K562 (cell line): ENCODE results near the gene PAQR4. TPM values are rescaled to one million over a fixed set of nuclear protein-coding genes. Genes with fewer than 3 reads are reported as not detected.

Experiments used
- BHLHE40 ChIP-seq: IDR thresholded peaks from 2 replicates; pipeline ENCODE4 v1.6.1; 2011; ENCODE audit warnings: low read length, improper control_type of control experiment
- E2F6 ChIP-seq, 2 experiments: IDR thresholded peaks; 2 replicates each; pipeline ENCODE4 v1.6.1; 2011; ENCODE audit warnings: borderline replicate concordance in 1 of 2, control low read depth in 1 of 2, low read depth in 1 of 2, low read length in 1 of 2, mild to moderate bottlenecking in 1 of 2, mixed read lengths in 1 of 2, moderate library complexity in 1 of 2; ENCODE audit not compliant: insufficient read depth in 1 of 2, insufficient read length in 1 of 2, poor library complexity in 1 of 2, severe bottlenecking in 1 of 2; ENCODE audit errors: extremely low read depth in 1 of 2
- GTF2A2 ChIP-seq: IDR thresholded peaks from 2 replicates; pipeline ENCODE4 v1.6.1; 2016; ENCODE audit warnings: mild to moderate bottlenecking, missing genetic modification characterization, missing compliant biosample characterization
- HNRNPLL ChIP-seq: fragments of 200-400 bp; formaldehyde crosslinking; IDR thresholded peaks from 2 replicates; pipeline ENCODE4 v1.6.1; 2017; ENCODE audit warnings: low read length, low read depth, mild to moderate bottlenecking; ENCODE audit not compliant: poor library complexity, severe bottlenecking
- KLF6 ChIP-seq: fragments of 250-450 bp; sonication (Bioruptor Pico); IDR thresholded peaks from 2 replicates; pipeline ENCODE4 v1.4.0; 2020; ENCODE audit warnings: mild to moderate bottlenecking, moderate library complexity, borderline replicate concordance
- PRPF4 ChIP-seq: fragments of 200-400 bp; formaldehyde crosslinking; IDR thresholded peaks from one replicate; pipeline ENCODE4 v1.6.1; 2017; ENCODE audit warnings: low read length, low read depth, mild to moderate bottlenecking; ENCODE audit not compliant: insufficient read depth, poor library complexity, severe bottlenecking
- RAD21 ChIP-seq, 2 experiments: fragments of 250-450 bp in 1 of 2; fragments of 450-650 bp in 1 of 2; sonication (Bioruptor Pico) in 1 of 2; formaldehyde crosslinking in 1 of 2; IDR thresholded peaks in 1 of 2; conservative IDR thresholded peaks in 1 of 2; 2 replicates each; pipeline versions ENCODE4 v1.4.0 to v1.8.0; 2020 to 2022; ENCODE audit warnings: mild to moderate bottlenecking in 2 of 2, moderate library complexity in 1 of 2
- RCOR1 ChIP-seq, 2 experiments: IDR thresholded peaks; 2 replicates each; pipeline ENCODE4 v1.6.1; 2012; ENCODE audit warnings: low read depth in 2 of 2, low read length in 2 of 2, borderline replicate concordance in 1 of 2, improper control_type of control experiment in 1 of 2
- SFPQ ChIP-seq: fragments of 200-400 bp; formaldehyde crosslinking; IDR thresholded peaks from 2 replicates; pipeline ENCODE4 v1.6.1; 2017; ENCODE audit warnings: mild to moderate bottlenecking, low read depth, low read length, moderate library complexity
- TAF7 ChIP-seq: fragments of 450-650 bp; IDR thresholded peaks from 2 replicates; pipeline ENCODE4 v1.6.1; 2016; ENCODE audit warnings: missing genetic modification characterization, missing compliant biosample characterization
- TAL1 ChIP-seq: fragments of 450-650 bp; IDR thresholded peaks from 2 replicates; pipeline ENCODE4 v1.6.1; 2016; ENCODE audit warnings: mild to moderate bottlenecking
- ZNF224 ChIP-seq: sonication (generic); formaldehyde crosslinking; IDR thresholded peaks from 2 replicates; pipeline ENCODE4 v1.8.0; 2022; ENCODE audit warnings: mild to moderate bottlenecking, missing genetic modification reagents
- ZNF41 ChIP-seq: fragments of 250-450 bp; sonication (Bioruptor Pico); conservative IDR thresholded peaks from 2 replicates; pipeline ENCODE4 v1.4.0; 2020; ENCODE audit warnings: mild to moderate bottlenecking
- ZNF717 ChIP-seq: fragments of 250-450 bp; sonication (Bioruptor Pico); IDR thresholded peaks from 2 replicates; pipeline ENCODE4 v1.5.0; 2021
- polyA plus RNA-seq, 8 experiments: library from polyadenylated mRNA; depleted of rRNA in 4 of 8; stranded (reverse) in 5 of 8; unstranded in 3 of 8; fragments of >200 nt; fragmentation: Nextera tagmentation in 2 of 8; fragmentation: Illumina TruSeq in 1 of 8; extraction: Ambion mirVana in 2 of 8; extraction: Trizol in 1 of 8; gene quantifications; 2 replicates each; pipeline versions ENCODE4 v1.2.1 to v1.2.3, GENCODE V29; 2011 to 2014; ENCODE audit warnings: inconsistent platforms in 1 of 8, missing spikeins in 1 of 8
- total RNA-seq, 7 experiments: library from RNA; depleted of rRNA in 6 of 7; stranded (reverse); fragments of >200 nt in 6 of 7; fragmentation: Illumina TruSeq in 2 of 7; extraction: Trizol in 2 of 7; gene quantifications; 2 replicates each; pipeline versions ENCODE4 v1.2.1 to v1.2.3, GENCODE V29; 2011 to 2021; ENCODE audit warnings: low replicate concordance in 1 of 7
- TF ChIP-seq, protein P1 (sequence below): fragments of 450-650 bp; IDR thresholded peaks from 2 replicates; pipeline ENCODE4 v1.7.1; 2018; ENCODE audit warnings: mild to moderate bottlenecking, low read depth; ENCODE audit not compliant: partially characterized antibody
- TF ChIP-seq, protein P2 (sequence below): fragments of 250-450 bp; sonication (Bioruptor Pico); IDR thresholded peaks from 2 replicates; pipeline ENCODE4 v1.4.0; 2020
- TF ChIP-seq, protein P3 (sequence below): sonication (generic); formaldehyde crosslinking; IDR thresholded peaks from 2 replicates; pipeline ENCODE4 v1.8.1; 2023; ENCODE audit warnings: mild to moderate bottlenecking, missing genetic modification reagents

Gene PAQR4
- total and polyA plus RNA-seq, 9 of the 15 experiments (the other 6 are each of a cell fraction or from before 2014, with no cell fraction given) = 0.62 to 40.4 (median 19.5) TPM

DNA sequence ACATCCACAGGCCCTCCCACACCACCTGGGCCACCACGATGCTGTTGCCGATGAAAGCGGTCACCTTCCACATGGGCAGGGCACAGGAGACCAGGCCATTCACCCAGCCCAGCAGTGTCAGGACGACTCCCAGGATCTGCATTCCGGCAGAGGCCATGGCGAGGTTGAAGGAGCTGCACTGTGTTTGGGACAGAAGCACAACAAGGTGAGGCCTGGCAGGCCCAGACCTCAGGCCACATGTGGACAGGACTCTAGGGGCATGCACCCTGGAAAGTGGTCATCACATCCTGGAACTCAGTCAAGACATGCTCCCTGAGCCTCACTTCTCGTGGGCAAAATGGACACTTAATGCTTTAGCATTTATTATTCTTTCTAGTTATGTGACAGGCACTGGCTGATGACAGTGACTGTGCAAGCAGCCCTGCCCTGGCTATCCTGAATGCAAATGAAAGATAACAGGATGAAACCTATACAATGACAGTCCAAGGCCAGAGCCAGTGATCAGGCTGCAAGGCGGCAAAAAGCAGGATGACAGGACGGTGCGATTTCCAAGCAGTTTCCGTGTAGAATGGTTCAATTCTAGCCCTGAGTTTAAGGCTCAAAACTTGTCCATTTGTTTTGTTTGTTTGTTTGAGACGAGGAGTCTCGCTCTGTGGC is 46.8 kb downstream of the PAQR4 start (continued):
- TF ChIP-seq BHLHE40 = no peak
- no peak for TF ChIP-seq RAD21 (CRISPR knock-in tag; conservative IDR thresholded peaks at IDR 0.05 in 1 of 2, IDR thresholded peaks at IDR 0.05 in 1 of 2)
- no peak for TF ChIP-seq ZNF717 (CRISPR knock-in tag)
- TF ChIP-seq GTF2A2 (tag) = no peak
- TF ChIP-seq, protein P1, sequence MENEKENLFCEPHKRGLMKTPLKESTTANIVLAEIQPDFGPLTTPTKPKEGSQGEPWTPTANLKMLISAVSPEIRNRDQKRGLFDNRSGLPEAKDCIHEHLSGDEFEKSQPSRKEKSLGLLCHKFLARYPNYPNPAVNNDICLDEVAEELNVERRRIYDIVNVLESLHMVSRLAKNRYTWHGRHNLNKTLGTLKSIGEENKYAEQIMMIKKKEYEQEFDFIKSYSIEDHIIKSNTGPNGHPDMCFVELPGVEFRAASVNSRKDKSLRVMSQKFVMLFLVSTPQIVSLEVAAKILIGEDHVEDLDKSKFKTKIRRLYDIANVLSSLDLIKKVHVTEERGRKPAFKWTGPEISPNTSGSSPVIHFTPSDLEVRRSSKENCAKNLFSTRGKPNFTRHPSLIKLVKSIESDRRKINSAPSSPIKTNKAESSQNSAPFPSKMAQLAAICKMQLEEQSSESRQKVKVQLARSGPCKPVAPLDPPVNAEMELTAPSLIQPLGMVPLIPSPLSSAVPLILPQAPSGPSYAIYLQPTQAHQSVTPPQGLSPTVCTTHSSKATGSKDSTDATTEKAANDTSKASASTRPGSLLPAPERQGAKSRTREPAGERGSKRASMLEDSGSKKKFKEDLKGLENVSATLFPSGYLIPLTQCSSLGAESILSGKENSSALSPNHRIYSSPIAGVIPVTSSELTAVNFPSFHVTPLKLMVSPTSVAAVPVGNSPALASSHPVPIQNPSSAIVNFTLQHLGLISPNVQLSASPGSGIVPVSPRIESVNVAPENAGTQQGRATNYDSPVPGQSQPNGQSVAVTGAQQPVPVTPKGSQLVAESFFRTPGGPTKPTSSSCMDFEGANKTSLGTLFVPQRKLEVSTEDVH = no peak
- no peak for TF ChIP-seq SFPQ
- TF ChIP-seq PRPF4 = no peak
- TF ChIP-seq, protein P2, sequence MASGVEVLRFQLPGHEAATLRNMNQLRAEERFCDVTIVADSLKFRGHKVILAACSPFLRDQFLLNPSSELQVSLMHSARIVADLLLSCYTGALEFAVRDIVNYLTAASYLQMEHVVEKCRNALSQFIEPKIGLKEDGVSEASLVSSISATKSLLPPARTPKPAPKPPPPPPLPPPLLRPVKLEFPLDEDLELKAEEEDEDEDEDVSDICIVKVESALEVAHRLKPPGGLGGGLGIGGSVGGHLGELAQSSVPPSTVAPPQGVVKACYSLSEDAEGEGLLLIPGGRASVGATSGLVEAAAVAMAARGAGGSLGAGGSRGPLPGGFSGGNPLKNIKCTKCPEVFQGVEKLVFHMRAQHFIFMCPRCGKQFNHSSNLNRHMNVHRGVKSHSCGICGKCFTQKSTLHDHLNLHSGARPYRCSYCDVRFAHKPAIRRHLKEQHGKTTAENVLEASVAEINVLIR (CRISPR knock-in tag) = no peak
- no peak for TF ChIP-seq KLF6 (CRISPR knock-in tag)
- TF ChIP-seq ZNF41 (CRISPR knock-in tag) = no peak
- no peak for TF ChIP-seq HNRNPLL
- no peak for TF ChIP-seq ZNF224 (CRISPR knock-in tag)
- no peak for TF ChIP-seq TAF7 (tag)
- TF ChIP-seq TAL1 = peak; percentile 18; the same call in 1 of the 2 replicates
- TF ChIP-seq E2F6 (IDR thresholded peaks at IDR 0.05; ENCODE audit: borderline replicate concordance in 1 of 2, extremely low read depth in 1 of 2, insufficient read depth in 1 of 2, insufficient read length in 1 of 2, low read depth in 1 of 2, low read length in 1 of 2, poor library complexity in 1 of 2, severe bottlenecking in 1 of 2) = peak in 1 of 2 experiments; percentile 68
- TF ChIP-seq, protein P3, sequence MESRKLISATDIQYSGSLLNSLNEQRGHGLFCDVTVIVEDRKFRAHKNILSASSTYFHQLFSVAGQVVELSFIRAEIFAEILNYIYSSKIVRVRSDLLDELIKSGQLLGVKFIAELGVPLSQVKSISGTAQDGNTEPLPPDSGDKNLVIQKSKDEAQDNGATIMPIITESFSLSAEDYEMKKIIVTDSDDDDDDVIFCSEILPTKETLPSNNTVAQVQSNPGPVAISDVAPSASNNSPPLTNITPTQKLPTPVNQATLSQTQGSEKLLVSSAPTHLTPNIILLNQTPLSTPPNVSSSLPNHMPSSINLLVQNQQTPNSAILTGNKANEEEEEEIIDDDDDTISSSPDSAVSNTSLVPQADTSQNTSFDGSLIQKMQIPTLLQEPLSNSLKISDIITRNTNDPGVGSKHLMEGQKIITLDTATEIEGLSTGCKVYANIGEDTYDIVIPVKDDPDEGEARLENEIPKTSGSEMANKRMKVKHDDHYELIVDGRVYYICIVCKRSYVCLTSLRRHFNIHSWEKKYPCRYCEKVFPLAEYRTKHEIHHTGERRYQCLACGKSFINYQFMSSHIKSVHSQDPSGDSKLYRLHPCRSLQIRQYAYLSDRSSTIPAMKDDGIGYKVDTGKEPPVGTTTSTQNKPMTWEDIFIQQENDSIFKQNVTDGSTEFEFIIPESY = 0 out of 2 replicates have a peak, but pooled peaks have one; percentile 11
- peak in 1 of 2 experiments; percentile 41; a peak in 1 of 4 replicates for TF ChIP-seq RCOR1 (IDR thresholded peaks at IDR 0.05; ENCODE audit: borderline replicate concordance in 1 of 2, low read depth in 2 of 2, low read length in 2 of 2)
